Spleen (tissue), 7 donors: ENCODE results near the gene CYP4F3.

Source experiments
- POLR2AphosphoS5 ChIP-seq, 3 donors: sonication (generic); formaldehyde crosslinking; IDR thresholded peaks; one replicate each; pipeline ENCODE4 v1.5.1; 2017; ENCODE audit warnings: antibody characterized with exemption in 3 of 3
- TF ChIP-seq, protein P1 (sequence below), 11 experiments: fragments of 200-600 bp in 7 of 11; fragments of 450-650 bp in 4 of 11; sonication (generic) in 4 of 11; IDR thresholded peaks in 8 of 11; conservative IDR thresholded peaks in 3 of 11; 1 replicate in 7 of 11; 2 replicates in 4 of 11; pipeline versions ENCODE4 v1.4.0 to v1.8.0; 2016 to 2021; ENCODE audit warnings: antibody characterized with exemption in 11 of 11, inconsistent platforms in 4 of 11, mild to moderate bottlenecking in 1 of 11
- donor health status: DM: no; HTN: no; CAD: no; lungs with moderate emphysema.
- donor health status: DM: no; HTN: no; CAD: no.
- donor health status: DM: no; HTN: no; CAD: no.

DNA sequence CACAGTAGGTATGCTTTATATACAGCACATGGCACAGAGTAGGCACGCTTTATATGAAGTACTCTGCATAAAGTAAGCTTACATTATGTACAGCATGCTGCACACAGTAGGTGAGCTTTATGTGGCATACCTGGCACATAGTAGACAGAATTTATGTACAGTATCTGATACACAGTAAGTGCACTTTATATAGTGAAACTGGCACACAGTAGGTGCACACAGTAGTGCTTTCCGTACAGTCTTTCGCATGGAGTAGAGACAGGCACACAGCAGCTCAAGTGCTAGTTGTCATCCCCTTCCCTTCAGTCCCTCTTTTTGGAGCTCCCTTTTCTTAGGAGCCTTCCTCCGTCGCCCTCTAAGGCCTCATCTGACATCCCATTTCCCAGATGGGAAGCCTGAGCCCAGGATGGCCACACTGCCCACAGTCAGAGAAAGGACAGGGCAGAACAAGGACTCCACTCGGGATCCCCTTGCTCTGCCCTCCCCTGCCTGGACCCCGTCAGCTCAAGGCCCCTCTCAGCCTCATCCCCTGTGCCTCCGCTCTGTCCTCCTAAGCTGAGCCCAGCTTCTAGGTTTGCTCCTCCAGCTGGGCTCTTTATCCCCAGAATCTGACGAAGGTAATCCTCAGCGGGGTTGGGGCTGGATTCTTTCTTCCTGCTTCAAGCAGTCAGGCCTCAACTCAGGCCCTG, 31.3 kb downstream of the CYP4F3 start:
- TF ChIP-seq POLR2AphosphoS5 (IDR thresholded peaks at IDR 0.05), result no peak
- TF ChIP-seq, protein P1, sequence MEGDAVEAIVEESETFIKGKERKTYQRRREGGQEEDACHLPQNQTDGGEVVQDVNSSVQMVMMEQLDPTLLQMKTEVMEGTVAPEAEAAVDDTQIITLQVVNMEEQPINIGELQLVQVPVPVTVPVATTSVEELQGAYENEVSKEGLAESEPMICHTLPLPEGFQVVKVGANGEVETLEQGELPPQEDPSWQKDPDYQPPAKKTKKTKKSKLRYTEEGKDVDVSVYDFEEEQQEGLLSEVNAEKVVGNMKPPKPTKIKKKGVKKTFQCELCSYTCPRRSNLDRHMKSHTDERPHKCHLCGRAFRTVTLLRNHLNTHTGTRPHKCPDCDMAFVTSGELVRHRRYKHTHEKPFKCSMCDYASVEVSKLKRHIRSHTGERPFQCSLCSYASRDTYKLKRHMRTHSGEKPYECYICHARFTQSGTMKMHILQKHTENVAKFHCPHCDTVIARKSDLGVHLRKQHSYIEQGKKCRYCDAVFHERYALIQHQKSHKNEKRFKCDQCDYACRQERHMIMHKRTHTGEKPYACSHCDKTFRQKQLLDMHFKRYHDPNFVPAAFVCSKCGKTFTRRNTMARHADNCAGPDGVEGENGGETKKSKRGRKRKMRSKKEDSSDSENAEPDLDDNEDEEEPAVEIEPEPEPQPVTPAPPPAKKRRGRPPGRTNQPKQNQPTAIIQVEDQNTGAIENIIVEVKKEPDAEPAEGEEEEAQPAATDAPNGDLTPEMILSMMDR (IDR thresholded peaks at IDR 0.05 in 8 of 11, conservative IDR thresholded peaks at IDR 0.05 in 3 of 11), result no peak
